ENCODE data around the gene MDFI.

The MDFI gene

GRCh38 chr6:41675992-41676391 is 37.7 kb downstream of the MDFI start:
- no peak for DNase-seq

- DNase-seq, result peak; percentile 28
These were observed 38.2 kb downstream of the MDFI start for GRCh38 chr6:41676431-41676830.

GRCh38 chr6:41677124-41677921 is 39.1 kb downstream of the MDFI start:
- DNase-seq, result peak; percentile 25

- peak; percentile 52 for DNase-seq
These were observed 40.3 kb downstream of the MDFI start for GRCh38 chr6:41678511-41679084.

GRCh38 chr6:41679696-41680095 is 41.4 kb downstream of the MDFI start:
- DNase-seq, result peak; percentile 39

- peak; percentile 57 for DNase-seq
These were observed 42.1 kb downstream of the MDFI start for GRCh38 chr6:41680182-41680965.

GRCh38 chr6:41682056-41682477 is 43.8 kb downstream of the MDFI start:
- DNase-seq, result peak; percentile 87

- DNase-seq, result peak; percentile 61
These were observed 44.4 kb downstream of the MDFI start for GRCh38 chr6:41682497-41683272.

GRCh38 chr6:41683273-41683522 is 44.9 kb downstream of the MDFI start:
- no peak for DNase-seq

- peak; percentile 91 for DNase-seq
These were observed 45.4 kb downstream of the MDFI start for GRCh38 chr6:41683523-41684310.

- peak; percentile 61 for DNase-seq
These were observed 46.3 kb downstream of the MDFI start for GRCh38 chr6:41684311-41685180.

- DNase-seq, result no peak
These were observed 47.5 kb downstream of the MDFI start for GRCh38 chr6:41685641-41686380.

- DNase-seq, result peak; percentile 57
These were observed 49.4 kb downstream of the MDFI start for GRCh38 chr6:41687501-41688175.

- DNase-seq, result peak; percentile 54
These were observed 50.1 kb downstream of the MDFI start for GRCh38 chr6:41688256-41688965.

GRCh38 chr6:41689171-41690008 is 51.1 kb downstream of the MDFI start:
- peak; percentile 24 for DNase-seq

GRCh38 chr6:41690541-41691330 is 52.5 kb downstream of the MDFI start:
- DNase-seq, result peak; percentile 61

- peak; percentile 53 for DNase-seq
These were observed 53.3 kb downstream of the MDFI start for GRCh38 chr6:41691426-41692079.
